Common myeloid progenitor, CD34-positive (primary cell): ENCODE data around the gene BRF1.

Experiments used
- CTCF ChIA-PET: fragments of 350-600 bp; sonication (Branson Sonifier 250); formaldehyde crosslinking; loops from one replicate; lab custom pipeline; 2021; ENCODE audit warnings: antibody characterized with exemption; lab: Charles Lee
- POLR2A ChIA-PET: fragments of 350-600 bp; sonication (Branson Sonifier 250); formaldehyde crosslinking; loops from one replicate; lab custom pipeline; 2021; ENCODE audit warnings: antibody characterized with exemption; lab: Charles Lee
- DNase-seq, 3 donors: peaks; one replicate each; pipeline versions ENCODE4 v3.0.0 to v3.0.0-alpha.2; 2013
- H3K27ac ChIP-seq, 2 experiments: 1 replicate in 1 of 2; 2 replicates in 1 of 2; pipeline ENCODE4 v1.7.0; 2013; ENCODE audit warnings: inconsistent platforms in 2 of 2, low read length in 2 of 2, mild to moderate bottlenecking in 2 of 2, low read depth in 1 of 2, moderate library complexity in 1 of 2; ENCODE audit not compliant: severe bottlenecking in 2 of 2, insufficient read depth in 1 of 2, poor library complexity in 1 of 2
- H3K27me3 ChIP-seq, 5 experiments: replicated peaks in 2 of 5; 1 replicate in 3 of 5; 2 replicates in 2 of 5; pipeline versions ENCODE4 v1.6.1 to v1.7.0; 2013; ENCODE audit warnings: low read length in 4 of 5, mild to moderate bottlenecking in 2 of 5, moderate library complexity in 2 of 5, inconsistent platforms in 1 of 5; ENCODE audit not compliant: insufficient read depth in 5 of 5, control insufficient read depth in 4 of 5
- H3K36me3 ChIP-seq, 4 experiments: 1 replicate in 2 of 4; 2 replicates in 2 of 4; pipeline versions ENCODE4 v1.6.1 to v1.7.0; 2013; ENCODE audit warnings: low read length in 3 of 4, control low read depth in 1 of 4, mild to moderate bottlenecking in 1 of 4; ENCODE audit not compliant: control insufficient read depth in 4 of 4, insufficient read depth in 4 of 4
- H3K4me1 ChIP-seq, 4 experiments: 1 replicate in 3 of 4; 2 replicates in 1 of 4; pipeline versions ENCODE4 v1.6.1 to v1.7.1; 2013; ENCODE audit warnings: low read length in 3 of 4, mild to moderate bottlenecking in 3 of 4, control low read depth in 1 of 4, inconsistent platforms in 1 of 4, moderate library complexity in 1 of 4; ENCODE audit not compliant: control insufficient read depth in 4 of 4, insufficient read depth in 4 of 4; ENCODE audit errors: control extremely low read depth in 1 of 4
- H3K4me3 ChIP-seq, 7 experiments: 1 replicate in 4 of 7; 2 replicates in 3 of 7; pipeline versions ENCODE4 v1.5.1 to v1.7.0; 2013; ENCODE audit warnings: mild to moderate bottlenecking in 7 of 7, low read length in 6 of 7, moderate library complexity in 6 of 7, inconsistent platforms in 2 of 7, low read depth in 2 of 7, control low read depth in 1 of 7; ENCODE audit not compliant: insufficient read depth in 4 of 7, control insufficient read depth in 1 of 7; ENCODE audit errors: extremely low read depth in 1 of 7
- H3K9me3 ChIP-seq, 5 experiments: 1 replicate in 4 of 5; 2 replicates in 1 of 5; pipeline versions ENCODE4 v1.6.1 to v1.7.1; 2013; ENCODE audit warnings: low read length in 4 of 5, mild to moderate bottlenecking in 2 of 5, inconsistent platforms in 1 of 5, low read depth in 1 of 5, moderate library complexity in 1 of 5; ENCODE audit not compliant: control insufficient read depth in 4 of 5, insufficient read depth in 2 of 5; ENCODE audit errors: control extremely low read depth in 1 of 5
- WGBS: methylation state at CpG from one replicate; pipeline ENCODE4 v1.1.5; 2013; ENCODE audit not compliant: insufficient coverage; 5-methylcytosine and 5-hydroxymethylcytosine counted together

BRF1 gene

DNA sequence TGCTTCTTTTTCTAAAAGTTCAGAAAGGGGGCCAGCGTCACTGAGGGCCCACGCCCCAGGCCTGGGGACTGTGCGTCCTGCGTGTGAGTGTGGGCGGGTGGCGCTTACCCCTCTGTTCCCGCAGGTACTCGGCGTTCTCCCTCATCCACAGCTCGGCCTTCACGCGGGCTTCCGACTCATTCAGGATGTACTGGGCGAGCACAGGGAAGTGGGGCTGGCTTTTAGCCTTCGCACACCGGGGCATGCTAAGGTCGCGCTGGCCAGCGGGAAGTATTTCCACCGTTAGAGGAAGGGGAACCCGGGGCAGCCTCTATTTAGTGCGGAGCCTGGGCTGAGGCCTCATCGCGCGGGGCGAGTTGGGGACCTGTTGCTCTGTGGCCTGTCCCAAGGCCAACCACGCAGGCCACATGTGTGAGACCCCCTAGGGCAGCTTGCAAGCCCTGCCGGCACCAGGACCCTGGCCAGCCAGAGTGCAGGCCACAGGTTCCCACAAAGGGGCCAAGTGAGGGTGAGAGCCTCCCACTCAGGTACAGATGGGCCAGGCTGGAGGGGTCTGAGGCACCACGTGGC lies 81.7 kb downstream of the BRF1 start:
- H3K4me1 ChIP-seq: no peaks in the 10 kb centered on the region
- peaks cover 7 to 92% (median 56%) of the 10 kb centered on the region in 4 experiments for H3K36me3 ChIP-seq
- DNase-seq: no peak
- H3K27ac ChIP-seq: no peak overlapping the region
- H3K27me3 ChIP-seq: no peaks in the 10 kb centered on the region
- CTCF ChIA-PET: interaction anchor here (0.5 to 1.4 kb wide), 2 partner anchors 16 to 60 kb away, joined by 3 to 4 read pairs; no protein-coding TSS in a partner anchor
- no peaks in the 10 kb centered on the region for H3K9me3 ChIP-seq
- POLR2A ChIA-PET: no interaction called here
- H3K4me3 ChIP-seq: no peak overlapping the region
- 98% methylated on average over 21 of the region's 29 CpGs for WGBS

DNA sequence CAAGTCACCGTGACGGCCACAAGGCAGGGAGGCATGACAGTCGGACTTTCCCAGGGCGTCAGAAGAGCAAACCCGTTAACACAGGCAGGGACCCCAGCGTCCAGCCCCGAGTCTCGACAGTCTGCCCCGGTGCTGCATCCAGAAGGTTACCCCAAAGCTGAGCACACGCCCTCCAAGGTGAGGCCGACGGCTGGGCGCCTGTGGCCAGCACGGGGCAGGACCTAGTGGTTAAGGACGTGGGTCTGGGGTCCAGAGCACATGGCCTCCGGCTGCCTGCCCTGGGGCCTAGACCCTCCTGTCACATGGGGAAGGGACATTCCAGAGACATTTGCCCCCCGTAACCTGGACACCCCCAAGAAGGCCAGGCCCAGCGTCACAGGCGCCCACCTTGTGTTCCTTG lies 82.2 kb downstream of the BRF1 start:
- DNase-seq: no peak
- CTCF ChIA-PET: no interaction called here
- Histone ChIP-seq H3K27me3 (no peaks in the 10 kb centered on the region), H3K4me1 (no peaks in the 10 kb centered on the region), H3K36me3 (peaks cover 6 to 93% (median 54%) of the 10 kb centered on the region in 4 experiments), H3K9me3 (no peaks in the 10 kb centered on the region), H3K4me3 (no peak overlapping the region), H3K27ac (no peak overlapping the region)
- 99% methylated on average over 18 of the region's 19 CpGs for WGBS
- POLR2A ChIA-PET: no interaction called here

DNA sequence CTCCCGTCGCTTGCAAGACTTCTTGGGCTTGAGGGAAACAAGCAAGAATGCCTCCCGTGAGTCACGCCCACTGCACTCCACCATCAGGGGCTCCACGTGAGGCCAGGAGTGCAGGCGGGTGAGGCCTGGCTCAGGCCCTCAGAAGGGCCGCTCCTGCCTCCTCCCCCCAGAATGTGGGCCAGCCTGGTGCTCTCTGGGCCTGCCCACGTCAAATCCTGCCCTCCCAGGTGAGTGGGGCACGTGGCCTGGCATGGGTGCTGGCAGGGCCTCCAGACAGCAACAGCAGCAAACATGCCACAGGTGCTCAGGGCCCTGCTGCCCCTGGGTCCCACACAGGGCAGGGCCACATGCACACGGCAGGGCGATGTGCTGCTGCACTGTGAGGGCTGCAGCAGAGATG lies 83.0 kb downstream of the BRF1 start:
- no peaks in the 10 kb centered on the region for H3K27me3 ChIP-seq
- H3K36me3 ChIP-seq: peaks cover 0 to 92% (median 51%) of the 10 kb centered on the region in 4 experiments
- H3K27ac ChIP-seq: no peak overlapping the region
- CTCF ChIA-PET: no interaction called here
- H3K9me3 ChIP-seq: no peaks in the 10 kb centered on the region
- POLR2A ChIA-PET: no interaction called here
- no peak for DNase-seq
- no peak overlapping the region for H3K4me3 ChIP-seq
- WGBS: 95% methylated on average over 9 of the region's 11 CpGs
- no peaks in the 10 kb centered on the region for H3K4me1 ChIP-seq

DNA sequence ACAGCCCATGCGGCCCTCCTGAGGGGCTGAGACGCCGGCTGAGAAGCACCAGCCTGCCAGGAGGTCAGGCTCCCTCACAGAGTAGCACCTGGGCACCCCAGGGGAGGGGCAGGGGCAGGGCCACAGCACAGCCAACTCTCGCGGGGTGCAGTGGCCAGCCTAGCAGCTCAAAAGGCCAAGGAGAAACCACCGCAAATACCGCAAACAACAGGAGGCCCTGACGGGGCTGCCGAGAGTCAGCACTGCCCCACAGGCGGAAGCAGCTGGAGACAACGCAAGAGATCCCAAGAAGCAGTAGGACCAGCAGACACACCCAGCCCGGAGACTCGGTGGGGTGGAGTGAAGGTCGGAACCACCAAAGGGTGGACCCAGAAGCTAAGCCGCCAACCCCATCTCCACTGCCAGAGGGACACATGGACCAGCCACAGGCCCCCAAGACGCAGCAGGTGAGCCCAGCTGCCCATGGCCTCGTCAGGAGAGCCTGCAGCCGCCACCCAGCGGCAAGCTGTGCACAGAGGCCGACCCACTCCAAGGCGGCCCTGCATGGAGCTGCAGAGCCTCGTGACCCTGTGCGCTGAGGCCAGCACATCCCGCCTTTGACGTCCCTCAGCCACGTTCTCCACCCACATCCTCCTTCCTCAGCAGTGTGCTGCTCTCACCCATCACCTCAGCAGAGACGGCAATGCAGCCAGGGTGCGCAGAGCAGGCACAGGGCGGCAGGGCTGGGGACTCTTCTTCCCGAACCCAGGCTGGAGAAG lies 84.1 kb downstream of the BRF1 start:
- ChIA-PET CTCF (no interaction called here), POLR2A (no interaction called here)
- no peak overlapping the region for H3K27ac ChIP-seq
- H3K27me3 ChIP-seq: no peaks in the 10 kb centered on the region
- peaks cover 0 to 97% (median 54%) of the 10 kb centered on the region in 4 experiments for H3K36me3 ChIP-seq
- H3K4me1 ChIP-seq: no peaks in the 10 kb centered on the region
- WGBS: 97% methylated on average over 28 of the region's 30 CpGs
- H3K9me3 ChIP-seq: no peaks in the 10 kb centered on the region
- H3K4me3 ChIP-seq: no peak overlapping the region
- DNase-seq: no peak

DNA sequence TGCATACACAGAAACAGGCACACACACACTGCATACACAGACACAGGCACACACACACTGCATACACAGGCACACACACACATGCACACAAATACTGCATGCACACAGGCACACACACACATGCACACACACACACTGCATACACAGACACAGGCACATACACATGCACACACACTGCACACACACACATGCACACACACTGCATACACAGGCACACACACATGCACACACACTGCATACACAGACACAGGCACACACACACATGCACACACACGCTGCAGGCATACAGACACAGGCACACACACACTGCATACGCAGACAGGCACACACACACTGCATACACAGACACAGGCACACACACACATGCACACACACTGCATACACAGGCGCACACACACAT lies 85.2 kb downstream of the BRF1 start:
- no peaks in the 10 kb centered on the region for H3K27me3 ChIP-seq
- no peaks in the 10 kb centered on the region for H3K4me1 ChIP-seq
- CTCF ChIA-PET: no interaction called here
- no peak for DNase-seq
- peaks cover 0 to 97% (median 53%) of the 10 kb centered on the region in 4 experiments for H3K36me3 ChIP-seq
- no peaks in the 10 kb centered on the region for H3K9me3 ChIP-seq
- POLR2A ChIA-PET: no interaction called here
- 92% methylated on average over 2 of the region's 3 CpGs for WGBS
- H3K4me3 ChIP-seq: no peak overlapping the region
- no peak overlapping the region for H3K27ac ChIP-seq

DNA sequence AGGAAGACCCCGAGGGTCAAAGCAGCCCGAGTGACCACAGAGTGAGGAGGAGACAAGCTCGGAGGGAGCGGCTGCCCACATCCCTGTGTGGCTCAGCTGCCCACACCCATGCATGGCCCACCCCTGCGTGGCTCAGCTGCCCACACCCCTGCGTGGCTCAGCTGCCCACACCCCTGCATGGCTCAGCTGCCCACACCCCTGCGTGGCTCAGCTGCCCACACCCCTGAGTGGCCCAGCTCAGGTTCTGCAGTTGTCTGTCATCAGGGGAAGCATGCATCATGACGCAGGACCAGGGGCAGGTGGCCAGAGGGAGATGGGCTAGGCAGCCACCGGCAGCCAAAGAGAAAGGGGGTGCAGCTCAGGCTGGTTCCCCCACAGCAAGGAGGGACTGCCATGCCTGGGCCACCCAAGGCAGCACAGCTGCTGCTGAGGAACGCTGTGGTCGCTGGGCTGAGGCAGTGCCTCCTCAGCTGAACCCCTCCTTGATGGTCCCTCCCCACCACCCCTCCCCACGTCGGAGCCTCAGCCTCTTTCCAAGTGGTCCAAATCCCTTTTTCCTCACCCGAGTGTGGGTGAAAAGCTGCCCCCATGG lies 86.4 kb downstream of the BRF1 start:
- 98% methylated on average over 10 of the region's 14 CpGs for WGBS
- no peaks in the 10 kb centered on the region for H3K27me3 ChIP-seq
- CTCF ChIA-PET: interaction anchor here (1.0 to 2.0 kb wide), 2 partner anchors 11 to 13 kb away, joined by 5 to 12 read pairs; no protein-coding TSS in a partner anchor

DNA sequence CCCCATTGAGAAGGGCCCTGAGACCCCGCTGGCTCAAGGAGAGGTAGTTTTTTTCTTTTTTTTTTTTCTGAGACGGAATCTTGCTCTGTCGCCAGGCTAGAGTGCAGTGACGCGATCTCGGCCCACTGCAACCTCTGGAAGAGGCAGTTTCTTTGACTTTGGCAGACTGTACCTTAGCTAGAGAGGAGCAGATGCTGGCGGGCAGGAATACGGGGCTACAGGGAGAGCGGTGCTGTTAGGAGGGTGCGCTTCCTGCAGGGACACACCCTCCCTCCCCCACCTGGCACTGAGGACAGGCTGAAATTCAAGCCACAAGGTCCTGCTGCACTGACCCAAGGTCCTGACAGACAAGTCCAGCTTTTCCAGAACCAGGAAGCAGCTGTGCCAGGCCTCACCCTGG lies 87.4 kb downstream of the BRF1 start:
- H3K36me3 ChIP-seq: peaks cover 0 to 92% (median 46%) of the 10 kb centered on the region in 4 experiments
- POLR2A ChIA-PET: no interaction called here
- DNase-seq: no peak
- H3K4me3 ChIP-seq: no peak overlapping the region
- CTCF ChIA-PET: interaction anchor here (2.0 kb wide), 1 partner anchor 9 kb away, joined by 12 read pairs; no protein-coding TSS in a partner anchor
- WGBS: 95% methylated on average over 9 of the region's 10 CpGs
- no peak overlapping the region for H3K27ac ChIP-seq
- no peaks in the 10 kb centered on the region for H3K4me1 ChIP-seq
- no peaks in the 10 kb centered on the region for H3K27me3 ChIP-seq
- no peaks in the 10 kb centered on the region for H3K9me3 ChIP-seq

More for the DNA sequence above, 86.4 kb downstream of the BRF1 start:
- Histone ChIP-seq H3K4me3 (no peak overlapping the region), H3K4me1 (no peaks in the 10 kb centered on the region), H3K36me3 (peaks cover 0 to 97% (median 48%) of the 10 kb centered on the region in 4 experiments), H3K27ac (no peak overlapping the region), H3K9me3 (no peaks in the 10 kb centered on the region)
- no peak for DNase-seq
- POLR2A ChIA-PET: no interaction called here
